ENCODE measurements around the gene CRHR2.

CRHR2 gene

DNA sequence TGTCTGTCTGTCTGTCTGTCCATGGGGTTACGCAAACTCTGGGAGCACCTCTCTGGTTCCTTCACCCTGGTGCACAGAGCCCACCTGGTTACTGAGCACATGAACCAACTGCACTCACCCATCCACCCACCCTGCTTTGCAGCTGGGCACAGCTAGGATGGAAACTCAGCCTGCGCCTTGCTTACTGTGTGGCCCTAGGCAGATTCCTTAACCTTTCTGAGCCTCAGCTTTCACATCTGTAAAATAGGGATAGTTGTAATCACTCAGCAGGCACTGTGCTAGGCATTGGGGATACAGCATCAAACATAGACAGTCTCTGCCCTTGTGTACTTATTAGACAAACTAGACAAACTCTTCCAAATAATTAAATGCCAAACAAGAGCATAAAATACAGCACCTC is 47.8 kb upstream of the CRHR2 start:
- Histone ChIP-seq H3F3A (ENCODE audit: insufficient read depth, low read length) (no peaks in the 10 kb centered on the region), H3K27me3 (ENCODE audit: insufficient read depth, low read length) (peaks cover 13% of the 10 kb centered on the region; the same call in 1 of the 2 replicates), H3K27ac (ENCODE audit: low read depth, low read length, poor library complexity, severe bottlenecking) (no peak overlapping the region), H3K4me3 (ENCODE audit: low read depth, low read length, poor library complexity, severe bottlenecking) (no peak overlapping the region), H3K9me2 (ENCODE audit: low read depth, low read length) (no peaks in the 10 kb centered on the region), H3K9ac (ENCODE audit: low read length) (no peak overlapping the region), H3K79me2 (ENCODE audit: insufficient read depth, low read length) (no peaks in the 10 kb centered on the region), H3K9me3 (ENCODE audit: low read length) (no peaks in the 10 kb centered on the region), H2AFZ (ENCODE audit: low read length) (no peak overlapping the region), H3K4me1 (ENCODE audit: insufficient read depth, low read length, severe bottlenecking) (peaks cover 13% of the 10 kb centered on the region), H4K20me1 (ENCODE audit: insufficient read depth, low read length) (no peaks in the 10 kb centered on the region), H3K4me2 (ENCODE audit: low read length) (no peak overlapping the region), H3K36me3 (ENCODE audit: insufficient read depth, low read length) (no peaks in the 10 kb centered on the region)
- TF ChIP-seq, protein P1, sequence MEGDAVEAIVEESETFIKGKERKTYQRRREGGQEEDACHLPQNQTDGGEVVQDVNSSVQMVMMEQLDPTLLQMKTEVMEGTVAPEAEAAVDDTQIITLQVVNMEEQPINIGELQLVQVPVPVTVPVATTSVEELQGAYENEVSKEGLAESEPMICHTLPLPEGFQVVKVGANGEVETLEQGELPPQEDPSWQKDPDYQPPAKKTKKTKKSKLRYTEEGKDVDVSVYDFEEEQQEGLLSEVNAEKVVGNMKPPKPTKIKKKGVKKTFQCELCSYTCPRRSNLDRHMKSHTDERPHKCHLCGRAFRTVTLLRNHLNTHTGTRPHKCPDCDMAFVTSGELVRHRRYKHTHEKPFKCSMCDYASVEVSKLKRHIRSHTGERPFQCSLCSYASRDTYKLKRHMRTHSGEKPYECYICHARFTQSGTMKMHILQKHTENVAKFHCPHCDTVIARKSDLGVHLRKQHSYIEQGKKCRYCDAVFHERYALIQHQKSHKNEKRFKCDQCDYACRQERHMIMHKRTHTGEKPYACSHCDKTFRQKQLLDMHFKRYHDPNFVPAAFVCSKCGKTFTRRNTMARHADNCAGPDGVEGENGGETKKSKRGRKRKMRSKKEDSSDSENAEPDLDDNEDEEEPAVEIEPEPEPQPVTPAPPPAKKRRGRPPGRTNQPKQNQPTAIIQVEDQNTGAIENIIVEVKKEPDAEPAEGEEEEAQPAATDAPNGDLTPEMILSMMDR (IDR thresholded peaks at IDR 0.05; ENCODE audit: low read length): no peak
- no peak for TF ChIP-seq EZH2 (IDR thresholded peaks at IDR 0.05; ENCODE audit: borderline replicate concordance, low read length)

DNA sequence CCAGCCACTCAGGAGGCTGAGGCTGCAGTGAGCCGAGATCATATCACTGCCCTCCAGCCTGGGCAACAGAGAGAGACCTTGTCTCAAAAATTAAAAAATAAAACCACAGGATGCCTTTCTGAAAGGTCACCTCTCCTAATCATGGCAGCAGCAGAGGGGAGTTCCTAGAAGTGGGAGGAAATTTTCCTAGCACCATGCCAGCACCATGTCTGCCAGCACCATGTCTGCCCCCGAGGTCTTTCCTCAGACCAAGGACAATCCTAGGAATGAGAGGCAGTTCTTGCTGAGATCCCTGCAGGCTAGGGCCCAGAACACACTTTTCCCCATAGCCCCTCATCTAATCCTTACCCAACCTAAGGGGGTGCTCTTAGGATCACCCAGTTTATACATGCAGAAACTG is 47.4 kb upstream of the CRHR2 start:
- H3K79me2 ChIP-seq (ENCODE audit: insufficient read depth, low read length): no peaks in the 10 kb centered on the region
- no peak overlapping the region for H3K4me2 ChIP-seq (ENCODE audit: low read length)
- H3F3A ChIP-seq (ENCODE audit: insufficient read depth, low read length): no peaks in the 10 kb centered on the region
- H2AFZ ChIP-seq (ENCODE audit: low read length): no peak overlapping the region
- no peaks in the 10 kb centered on the region for H3K9me2 ChIP-seq (ENCODE audit: low read depth, low read length)
- H3K4me1 ChIP-seq (ENCODE audit: insufficient read depth, low read length, severe bottlenecking): peaks cover 13% of the 10 kb centered on the region
- H3K9me3 ChIP-seq (ENCODE audit: low read length): no peaks in the 10 kb centered on the region
- H3K36me3 ChIP-seq (ENCODE audit: insufficient read depth, low read length): no peaks in the 10 kb centered on the region
- no peak overlapping the region for H3K27ac ChIP-seq (ENCODE audit: low read depth, low read length, poor library complexity, severe bottlenecking)
- TF ChIP-seq, protein P1 (IDR thresholded peaks at IDR 0.05; ENCODE audit: low read length): no peak
- no peak for TF ChIP-seq EZH2 (IDR thresholded peaks at IDR 0.05; ENCODE audit: borderline replicate concordance, low read length)
- H3K27me3 ChIP-seq (ENCODE audit: insufficient read depth, low read length): peaks cover 13% of the 10 kb centered on the region; the same call in 1 of the 2 replicates
- H3K9ac ChIP-seq (ENCODE audit: low read length): no peak overlapping the region
- no peak overlapping the region for H3K4me3 ChIP-seq (ENCODE audit: low read depth, low read length, poor library complexity, severe bottlenecking)
- no peaks in the 10 kb centered on the region for H4K20me1 ChIP-seq (ENCODE audit: insufficient read depth, low read length)

DNA sequence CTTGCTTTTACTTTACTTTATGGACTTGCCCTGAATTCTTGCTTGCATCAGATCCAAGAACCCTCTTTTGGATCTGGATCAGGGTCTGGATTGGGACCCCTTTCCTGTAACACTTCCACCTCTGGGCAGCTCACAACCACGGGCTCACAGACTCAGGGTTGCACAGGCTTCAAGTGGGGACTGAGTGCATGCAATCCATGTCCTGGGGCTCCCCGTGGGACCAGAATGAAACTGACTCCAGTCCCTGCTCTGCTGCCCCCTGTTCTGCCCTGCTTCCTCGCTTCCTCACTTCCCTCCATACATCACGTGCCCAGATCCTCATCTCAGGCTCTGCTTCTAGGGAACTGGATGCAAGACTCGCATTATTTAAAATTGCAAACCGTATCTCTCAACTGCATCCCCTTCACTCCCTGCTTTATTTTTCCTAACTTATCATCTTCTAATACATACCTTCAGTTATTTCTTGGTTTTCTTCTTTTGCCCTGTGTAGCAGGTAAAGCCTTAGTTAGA is 46.4 kb upstream of the CRHR2 start:
- Histone ChIP-seq H3K36me3 (ENCODE audit: insufficient read depth, low read length) (no peaks in the 10 kb centered on the region), H3K79me2 (ENCODE audit: insufficient read depth, low read length) (no peaks in the 10 kb centered on the region), H3K9me3 (ENCODE audit: low read length) (no peaks in the 10 kb centered on the region), H2AFZ (ENCODE audit: low read length) (no peak overlapping the region), H3K9me2 (ENCODE audit: low read depth, low read length) (no peaks in the 10 kb centered on the region), H3F3A (ENCODE audit: insufficient read depth, low read length) (no peaks in the 10 kb centered on the region), H3K4me2 (ENCODE audit: low read length) (no peak overlapping the region), H3K27me3 (ENCODE audit: insufficient read depth, low read length) (peaks cover 13% of the 10 kb centered on the region; the same call in 1 of the 2 replicates), H3K4me3 (ENCODE audit: low read depth, low read length, poor library complexity, severe bottlenecking) (no peak overlapping the region), H3K9ac (ENCODE audit: low read length) (no peak overlapping the region), H3K4me1 (ENCODE audit: insufficient read depth, low read length, severe bottlenecking) (peaks cover 13% of the 10 kb centered on the region), H4K20me1 (ENCODE audit: insufficient read depth, low read length) (no peaks in the 10 kb centered on the region), H3K27ac (ENCODE audit: low read depth, low read length, poor library complexity, severe bottlenecking) (no peak overlapping the region)
- TF ChIP-seq EZH2 (IDR thresholded peaks at IDR 0.05; ENCODE audit: borderline replicate concordance, low read length): no peak
- TF ChIP-seq, protein P1 (IDR thresholded peaks at IDR 0.05; ENCODE audit: low read length): no peak
